Measurements from ENCODE around the gene PCDHB2. TPM values are rescaled to one million over a fixed set of nuclear protein-coding genes. Genes with fewer than 3 reads are reported as not detected.
"Not testable (repeated sequence)": the region's sequence is repeated elsewhere in the genome, so short reads cannot be mapped to it uniquely, and the experiment has no call there.

PCDHB2 gene
- total RNA-seq, 1 experiment from 2014 or later, result 31.3 TPM

GRCh38 chr5:141100243-141100805, 5.9 kb downstream of the PCDHB2 start, which contains the start of gene PCDHB3:
Gene PCDHB3 (plus strand): TSS chr5:141100473. CDS start chr5:141100650, 177 bp downstream.
- ChIA-PET POLR2A (ENCODE audit: low non-redundant PET) (no interaction called here), CTCF (no interaction called here)
- TF ChIP-seq EZH2 (IDR thresholded peaks at IDR 0.05; ENCODE audit: borderline replicate concordance, low read depth, low read length, poor library complexity, severe bottlenecking), result no peak
- peak; percentile 50 for TF ChIP-seq CTCF (conservative IDR thresholded peaks at IDR 0.05; ENCODE audit: low read depth, low read length)
- no TSS peak for BruUV-seq (replicated peaks)
- intact Hi-C loops (cut with micrococcal nuclease; ENCODE audit: unreplicated experiment), result no loop called here
- no peak within 1 kb of the TSS for H3K27ac ChIP-seq (ENCODE audit: low read depth, low read length, poor library complexity, severe bottlenecking)
- H3K4me1 ChIP-seq (ENCODE audit: insufficient read depth, low read length, poor library complexity, severe bottlenecking), result no peaks in the 10 kb centered on the region
- peak; percentile 36 for DNase-seq (ENCODE audit: low spot score)
- H3K27me3 ChIP-seq (replicated peaks; ENCODE audit: insufficient read depth, low read depth, low read length, poor library complexity), result no peaks in the 10 kb centered on the region
- H3K4me3 ChIP-seq (ENCODE audit: low read depth, low read length, poor library complexity, severe bottlenecking), result no peak within 1 kb of the TSS
- H3K9me3 ChIP-seq (ENCODE audit: low read depth, low read length, poor library complexity, severe bottlenecking), result peaks cover 36% of the 10 kb centered on the region
- H3K36me3 ChIP-seq (ENCODE audit: insufficient read depth, low read length, poor library complexity, severe bottlenecking), result peaks cover 13% of the 10 kb centered on the region

DNA sequence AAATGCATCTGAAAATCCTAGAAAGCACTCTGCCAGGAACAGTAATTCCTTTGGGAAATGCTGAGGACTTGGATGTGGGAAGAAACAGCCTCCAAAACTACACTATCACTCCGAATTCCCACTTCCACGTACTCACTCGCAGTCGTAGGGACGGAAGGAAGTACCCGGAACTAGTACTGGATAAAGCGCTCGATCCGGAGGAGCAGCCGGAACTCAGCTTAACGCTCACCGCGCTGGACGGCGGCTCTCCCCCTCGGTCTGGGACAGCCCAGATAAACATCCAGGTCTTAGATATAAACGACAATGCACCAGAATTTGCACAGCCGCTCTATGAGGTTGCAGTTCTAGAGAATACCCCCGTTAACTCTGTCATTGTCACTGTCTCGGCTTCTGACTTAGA, 6.6 kb downstream of the PCDHB2 start:
- H3K27me3 ChIP-seq (replicated peaks; ENCODE audit: insufficient read depth, low read depth, low read length, poor library complexity), result no peaks in the 10 kb centered on the region
- peaks cover 9% of the 10 kb centered on the region for H3K36me3 ChIP-seq (ENCODE audit: insufficient read depth, low read length, poor library complexity, severe bottlenecking)
- CTCF ChIA-PET, result no interaction called here
- no peak overlapping the region for H3K4me3 ChIP-seq (ENCODE audit: low read depth, low read length, poor library complexity, severe bottlenecking)
- no peak for DNase-seq (ENCODE audit: low spot score)
- no TSS peak for BruUV-seq (replicated peaks)
- TF ChIP-seq CTCF (conservative IDR thresholded peaks at IDR 0.05; ENCODE audit: low read depth, low read length) (no peak), EZH2 (IDR thresholded peaks at IDR 0.05; ENCODE audit: borderline replicate concordance, low read depth, low read length, poor library complexity, severe bottlenecking) (no peak)
- peaks cover 31% of the 10 kb centered on the region for H3K9me3 ChIP-seq (ENCODE audit: low read depth, low read length, poor library complexity, severe bottlenecking)
- POLR2A ChIA-PET (ENCODE audit: low non-redundant PET), result no interaction called here
- intact Hi-C loops (cut with micrococcal nuclease; ENCODE audit: unreplicated experiment), result no loop called here
- H3K27ac ChIP-seq (ENCODE audit: low read depth, low read length, poor library complexity, severe bottlenecking), result no peak overlapping the region
- no peaks in the 10 kb centered on the region for H3K4me1 ChIP-seq (ENCODE audit: insufficient read depth, low read length, poor library complexity, severe bottlenecking)

GRCh38 chr5:141102070-141102469, 7.7 kb downstream of the PCDHB2 start:
- H3K4me3 ChIP-seq (ENCODE audit: low read depth, low read length, poor library complexity, severe bottlenecking); BruUV-seq (replicated peaks); POLR2A ChIA-PET (ENCODE audit: low non-redundant PET); H3K4me1 ChIP-seq (ENCODE audit: insufficient read depth, low read length, poor library complexity, severe bottlenecking); H3K27me3 ChIP-seq (replicated peaks; ENCODE audit: insufficient read depth, low read depth, low read length, poor library complexity); H3K36me3 ChIP-seq (ENCODE audit: insufficient read depth, low read length, poor library complexity, severe bottlenecking); DNase-seq (ENCODE audit: low spot score); CTCF ChIA-PET; H3K27ac ChIP-seq (ENCODE audit: low read depth, low read length, poor library complexity, severe bottlenecking); intact Hi-C loops (cut with micrococcal nuclease; ENCODE audit: unreplicated experiment): not testable (repeated sequence)
- H3K9me3 ChIP-seq (ENCODE audit: low read depth, low read length, poor library complexity, severe bottlenecking), result peaks cover 31% of the 10 kb centered on the region

- intact Hi-C loops (cut with micrococcal nuclease; ENCODE audit: unreplicated experiment); BruUV-seq (replicated peaks); CTCF ChIA-PET: not testable (repeated sequence)
Measured at GRCh38 chr5:141102471-141102870, 8.1 kb downstream of the PCDHB2 start.

More at GRCh38 chr5:141102471-141102870, 8.1 kb downstream of the PCDHB2 start:
- H3K4me1 ChIP-seq (ENCODE audit: insufficient read depth, low read length, poor library complexity, severe bottlenecking); H3K27ac ChIP-seq (ENCODE audit: low read depth, low read length, poor library complexity, severe bottlenecking); DNase-seq (ENCODE audit: low spot score); H3K27me3 ChIP-seq (replicated peaks; ENCODE audit: insufficient read depth, low read depth, low read length, poor library complexity); H3K4me3 ChIP-seq (ENCODE audit: low read depth, low read length, poor library complexity, severe bottlenecking); POLR2A ChIA-PET (ENCODE audit: low non-redundant PET); H3K36me3 ChIP-seq (ENCODE audit: insufficient read depth, low read length, poor library complexity, severe bottlenecking): not testable (repeated sequence)
- H3K9me3 ChIP-seq (ENCODE audit: low read depth, low read length, poor library complexity, severe bottlenecking), result peaks cover 28% of the 10 kb centered on the region

All from A673 (cell line).